Breast epithelium (tissue), 4 donors: ENCODE data around the gene RMND1. TPM values are rescaled to one million over a fixed set of nuclear protein-coding genes. Genes with fewer than 3 reads are reported as not detected.

Experiments used
- DNase-seq, 2 donors: peaks; one replicate each; pipeline ENCODE4 v3.0.0-alpha.2; 2019; ENCODE audit warnings: low spot score in 2 of 2
- H3K27ac ChIP-seq, 2 donors: fragments of 200-600 bp; sonication (generic) in 1 of 2; one replicate each; pipeline ENCODE4 v1.5.1; 2016 to 2019; ENCODE audit warnings: mild to moderate bottlenecking in 1 of 2
- H3K27me3 ChIP-seq, 2 donors: fragments of 200-600 bp; sonication (generic) in 1 of 2; one replicate each; pipeline versions ENCODE4 v1.5.1 to v1.6.0; 2017 to 2019; ENCODE audit warnings: control low read depth in 1 of 2, mild to moderate bottlenecking in 1 of 2
- H3K36me3 ChIP-seq: fragments of 200-600 bp; one replicate; pipeline ENCODE4 v1.5.1; 2019
- H3K4me1 ChIP-seq, 2 donors: fragments of 200-600 bp; sonication (generic); one replicate each; pipeline ENCODE4 v1.5.1; 2016 to 2019; ENCODE audit warnings: control low read depth in 1 of 2
- H3K4me3 ChIP-seq, 3 donors: fragments of 200-600 bp; sonication (generic); 1 replicate in 2 of 3; 2 replicates in 1 of 3; pipeline ENCODE4 v1.5.1; 2016 to 2019; ENCODE audit warnings: mild to moderate bottlenecking in 3 of 3, moderate library complexity in 2 of 3
- H3K9me3 ChIP-seq, 2 donors: fragments of 200-600 bp; sonication (generic) in 1 of 2; one replicate each; pipeline ENCODE4 v1.5.1; 2016 to 2019; ENCODE audit warnings: control low read depth in 1 of 2
- CTCF ChIP-seq, 3 donors: fragments of 450-650 bp; IDR thresholded peaks; one replicate each; pipeline ENCODE4 v1.5.1; 2016 to 2017; ENCODE audit warnings: antibody characterized with exemption in 3 of 3, mild to moderate bottlenecking in 3 of 3, moderate library complexity in 3 of 3
- POLR2A ChIP-seq: fragments of 450-650 bp; IDR thresholded peaks from one replicate; pipeline ENCODE4 v1.6.1; 2016; ENCODE audit warnings: antibody characterized with exemption, mild to moderate bottlenecking, moderate library complexity
- POLR2AphosphoS5 ChIP-seq, 3 donors: sonication (generic); formaldehyde crosslinking; IDR thresholded peaks; one replicate each; pipeline ENCODE4 v1.6.1; 2017; ENCODE audit warnings: antibody characterized with exemption in 3 of 3
- intact Hi-C: fragments of 100-400 bp; cut with DNase I; formaldehyde crosslinking; loops from one replicate; pipeline ENCODE4 v1.15.1; 2023; ENCODE audit warnings: low total_unique reads
- total RNA-seq, 3 donors: library from RNA; depleted of rRNA; stranded (reverse); fragments of >200 nt; gene quantifications; one replicate each; pipeline ENCODE4 v1.1.0, GENCODE V29; 2016

Gene RMND1
- total RNA-seq, 3 donors from 2014 or later: 25.3 to 34.1 (median 32.1) TPM

- intact Hi-C loops: no loop called here
- peak; percentile 57 to 60 for DNase-seq
- H3K27ac ChIP-seq: peak within 1 kb of the TSS; percentile 98 to 100
These were observed 60.2 kb downstream of the RMND1 start, which contains the start of gene ZBTB2 for GRCh38 chr6:151391471-151392413. ZBTB2 (minus strand) TSS chr6:151391559; CDS start chr6:151373637, 17,922 bp downstream.

GRCh38 chr6:151390851-151391470 is 61.0 kb downstream of the RMND1 start:
- H3K4me3 ChIP-seq: peak overlapping the region; percentile 89 to 99 (median 98)
- no peaks in the 10 kb centered on the region for H3K4me1 ChIP-seq
- TF ChIP-seq CTCF (IDR thresholded peaks at IDR 0.05): peak in 1 of 3 donors; percentile 14
- TF ChIP-seq POLR2A: peak; percentile 1
- TF ChIP-seq POLR2AphosphoS5 (IDR thresholded peaks at IDR 0.05): peak in 1 of 3 donors; percentile 8
- peak; percentile 60 to 77 for DNase-seq
- H3K27ac ChIP-seq: peak overlapping the region; percentile 98 to 100
- no peaks in the 10 kb centered on the region for H3K36me3 ChIP-seq
- intact Hi-C loops: no loop called here
- H3K27me3 ChIP-seq: no peaks in the 10 kb centered on the region
- H3K9me3 ChIP-seq: no peaks in the 10 kb centered on the region

More at GRCh38 chr6:151391471-151392413, 60.2 kb downstream of the RMND1 start, which contains the start of gene ZBTB2:
- Histone ChIP-seq H3K4me3 (peak within 1 kb of the TSS; percentile 89 to 99 (median 98)), H3K36me3 (no peaks in the 10 kb centered on the region), H3K9me3 (no peaks in the 10 kb centered on the region), H3K4me1 (no peaks in the 10 kb centered on the region), H3K27me3 (no peaks in the 10 kb centered on the region)
- no peak for TF ChIP-seq POLR2A
- TF ChIP-seq POLR2AphosphoS5 (IDR thresholded peaks at IDR 0.05): peak in 2 of 3 donors; percentile 6 to 25

- DNase-seq: peak; percentile 94 to 98
- no peaks in the 10 kb centered on the region for H3K27me3 ChIP-seq
- no peaks in the 10 kb centered on the region for H3K9me3 ChIP-seq
- no peaks in the 10 kb centered on the region for H3K36me3 ChIP-seq
- H3K4me3 ChIP-seq: peak overlapping the region; percentile 89 to 99 (median 98)
- peak overlapping the region; percentile 98 to 100 for H3K27ac ChIP-seq
- H3K4me1 ChIP-seq: no peaks in the 10 kb centered on the region
- intact Hi-C loops: no loop called here
- TF ChIP-seq POLR2A: peak; percentile 59
- no peak for TF ChIP-seq CTCF (IDR thresholded peaks at IDR 0.05)
- TF ChIP-seq POLR2AphosphoS5 (IDR thresholded peaks at IDR 0.05): peak; percentile 38 to 88 (median 81)
These were observed 61.6 kb downstream of the RMND1 start for GRCh38 chr6:151390276-151390850.

GRCh38 chr6:151389618-151390275 is 62.2 kb downstream of the RMND1 start:
- H3K36me3 ChIP-seq: no peaks in the 10 kb centered on the region
- TF ChIP-seq POLR2AphosphoS5 (IDR thresholded peaks at IDR 0.05): peak in 2 of 3 donors; percentile 9 to 32
- no peak for TF ChIP-seq POLR2A
- no peaks in the 10 kb centered on the region for H3K4me1 ChIP-seq
- H3K9me3 ChIP-seq: no peaks in the 10 kb centered on the region
- intact Hi-C loops: no loop called here
- peak overlapping the region; percentile 98 to 100 for H3K27ac ChIP-seq
- no peaks in the 10 kb centered on the region for H3K27me3 ChIP-seq
- peak overlapping the region; percentile 89 to 99 (median 98) for H3K4me3 ChIP-seq
- peak; percentile 59 to 61 for DNase-seq

GRCh38 chr6:151388997-151389617 is 62.8 kb downstream of the RMND1 start:
- no peaks in the 10 kb centered on the region for H3K9me3 ChIP-seq
- H3K27ac ChIP-seq: peak overlapping the region; percentile 98 to 100
- peak overlapping the region; percentile 89 to 99 (median 98) for H3K4me3 ChIP-seq
- no peak for DNase-seq
- no peaks in the 10 kb centered on the region for H3K4me1 ChIP-seq
- H3K27me3 ChIP-seq: no peaks in the 10 kb centered on the region
- intact Hi-C loops: no loop called here
- TF ChIP-seq POLR2A: no peak
- no peak for TF ChIP-seq POLR2AphosphoS5 (IDR thresholded peaks at IDR 0.05)
- TF ChIP-seq CTCF (IDR thresholded peaks at IDR 0.05): no peak
- no peaks in the 10 kb centered on the region for H3K36me3 ChIP-seq
